ENCODE measurements around the gene FAM107B.

- TF ChIP-seq CTCF (conservative IDR thresholded peaks at IDR 0.05) (no peak), ZFX (IDR thresholded peaks at IDR 0.05) (no peak)
These were observed 38.7 kb downstream of the FAM107B start for GRCh38 chr10:14736043-14736442.
